Measurements from ENCODE around the gene NGFR.

DNA sequence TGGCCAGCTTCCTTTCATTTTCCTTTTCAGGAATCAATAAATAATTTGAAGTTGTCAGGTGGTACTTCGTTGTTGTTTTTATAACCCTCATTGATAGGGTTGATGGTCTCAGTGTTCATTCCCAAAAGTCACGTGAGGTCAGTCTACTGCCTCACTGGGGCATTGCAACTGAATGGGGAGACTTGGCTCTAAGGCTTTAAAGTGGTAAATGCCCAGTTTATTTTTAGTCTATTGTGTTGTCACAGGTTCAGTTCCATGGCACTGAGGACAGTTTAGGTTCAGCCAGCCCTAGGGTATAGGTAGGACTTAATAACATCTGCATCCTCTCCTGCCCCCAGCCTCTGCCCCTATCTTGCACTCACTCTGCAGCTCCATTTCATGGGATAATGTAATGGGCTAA is 33.5 kb upstream of the NGFR start:
- TF ChIP-seq, protein P1, sequence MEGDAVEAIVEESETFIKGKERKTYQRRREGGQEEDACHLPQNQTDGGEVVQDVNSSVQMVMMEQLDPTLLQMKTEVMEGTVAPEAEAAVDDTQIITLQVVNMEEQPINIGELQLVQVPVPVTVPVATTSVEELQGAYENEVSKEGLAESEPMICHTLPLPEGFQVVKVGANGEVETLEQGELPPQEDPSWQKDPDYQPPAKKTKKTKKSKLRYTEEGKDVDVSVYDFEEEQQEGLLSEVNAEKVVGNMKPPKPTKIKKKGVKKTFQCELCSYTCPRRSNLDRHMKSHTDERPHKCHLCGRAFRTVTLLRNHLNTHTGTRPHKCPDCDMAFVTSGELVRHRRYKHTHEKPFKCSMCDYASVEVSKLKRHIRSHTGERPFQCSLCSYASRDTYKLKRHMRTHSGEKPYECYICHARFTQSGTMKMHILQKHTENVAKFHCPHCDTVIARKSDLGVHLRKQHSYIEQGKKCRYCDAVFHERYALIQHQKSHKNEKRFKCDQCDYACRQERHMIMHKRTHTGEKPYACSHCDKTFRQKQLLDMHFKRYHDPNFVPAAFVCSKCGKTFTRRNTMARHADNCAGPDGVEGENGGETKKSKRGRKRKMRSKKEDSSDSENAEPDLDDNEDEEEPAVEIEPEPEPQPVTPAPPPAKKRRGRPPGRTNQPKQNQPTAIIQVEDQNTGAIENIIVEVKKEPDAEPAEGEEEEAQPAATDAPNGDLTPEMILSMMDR (IDR thresholded peaks at IDR 0.05) = no peak
- TF ChIP-seq POLR2A (IDR thresholded peaks at IDR 0.05) = no peak
